HepG2 (cell line): ENCODE results near the gene TOMM40L. TPM values are rescaled to one million over a fixed set of nuclear protein-coding genes. Genes with fewer than 3 reads are reported as not detected.
A peak's percentile ranks its signal among the peaks of the same experiment; 100 is the strongest.

Experiments
- CSRNP1 ChIP-seq: sonication (generic); formaldehyde crosslinking; IDR thresholded peaks from 2 replicates; pipeline ENCODE4 v1.8.1; 2023; ENCODE audit warnings: mild to moderate bottlenecking, missing genetic modification reagents
- GFI1 ChIP-seq: sonication (generic); formaldehyde crosslinking; IDR thresholded peaks from 2 replicates; pipeline ENCODE4 v1.5.0; 2020; ENCODE audit warnings: missing genetic modification reagents, mild to moderate bottlenecking, borderline replicate concordance
- HDAC1 ChIP-seq: sonication (generic); formaldehyde crosslinking; IDR thresholded peaks from 2 replicates; pipeline ENCODE4 v1.5.1; 2020; ENCODE audit warnings: mild to moderate bottlenecking, missing genetic modification reagents
- KAT7 ChIP-seq: IDR thresholded peaks from 2 replicates; pipeline ENCODE4 v1.6.1; 2018; ENCODE audit warnings: borderline replicate concordance, missing compliant biosample characterization
- KDM5A ChIP-seq: fragments of 200-600 bp; sonication (generic); IDR thresholded peaks from 2 replicates; pipeline ENCODE4 v1.7.0; 2018; ENCODE audit warnings: antibody characterized with exemption, mild to moderate bottlenecking, low read length, borderline replicate concordance
- MTERF4 ChIP-seq: sonication (generic); formaldehyde crosslinking; IDR thresholded peaks from 2 replicates; pipeline ENCODE4 v1.8.0; 2023; ENCODE audit warnings: mild to moderate bottlenecking, missing genetic modification reagents
- POLR2G ChIP-seq: fragments of 200-400 bp; formaldehyde crosslinking; IDR thresholded peaks from 2 replicates; pipeline ENCODE4 v1.6.1; 2018; ENCODE audit warnings: mild to moderate bottlenecking, low read depth, low read length, moderate library complexity
- RBM22 ChIP-seq: fragments of 200-400 bp; formaldehyde crosslinking; optimal IDR thresholded peaks from 2 replicates; pipeline ENCODE3; 2017; ENCODE audit warnings: mild to moderate bottlenecking, low read length, moderate library complexity
- SALL2 ChIP-seq: sonication (generic); formaldehyde crosslinking; IDR thresholded peaks from 2 replicates; pipeline ENCODE4 v1.8.1; 2023; ENCODE audit warnings: mild to moderate bottlenecking, missing genetic modification reagents, inconsistent platforms
- SAP130 ChIP-seq: IDR thresholded peaks from 2 replicates; pipeline ENCODE4 v1.6.1; 2016; ENCODE audit warnings: low read depth
- SIX1 ChIP-seq: sonication (generic); formaldehyde crosslinking; IDR thresholded peaks from 2 replicates; pipeline ENCODE4 v1.4.0; 2020; ENCODE audit warnings: missing genetic modification reagents, borderline replicate concordance
- SMAD3 ChIP-seq: sonication (generic); formaldehyde crosslinking; IDR thresholded peaks from 2 replicates; pipeline ENCODE4 v1.4.0; 2020; ENCODE audit warnings: missing genetic modification reagents
- TEAD3 ChIP-seq: optimal IDR thresholded peaks from 2 replicates; pipeline ENCODE3; 2016; ENCODE audit warnings: borderline replicate concordance
- THAP9 ChIP-seq: sonication (generic); formaldehyde crosslinking; IDR thresholded peaks from 2 replicates; pipeline ENCODE4; 2020; ENCODE audit warnings: missing genetic modification reagents, mild to moderate bottlenecking, borderline replicate concordance
- ZNF292 ChIP-seq: sonication (generic); formaldehyde crosslinking; IDR thresholded peaks from 2 replicates; pipeline ENCODE4 v1.8.1; 2022; ENCODE audit warnings: mild to moderate bottlenecking, low read depth, missing genetic modification reagents, borderline replicate concordance
- ZNF33B ChIP-seq: sonication (generic); formaldehyde crosslinking; IDR thresholded peaks from 2 replicates; pipeline ENCODE4 v1.5.1; 2020; ENCODE audit warnings: mild to moderate bottlenecking, missing genetic modification reagents
- ZNF883 ChIP-seq: sonication (generic); formaldehyde crosslinking; IDR thresholded peaks from 2 replicates; pipeline ENCODE4 v1.5.1; 2020; ENCODE audit warnings: mild to moderate bottlenecking, missing genetic modification reagents; ENCODE audit errors: not compliant biosample characterization
- polyA plus RNA-seq, 8 experiments: library from polyadenylated mRNA; depleted of rRNA in 3 of 8; stranded (reverse) in 7 of 8; unstranded in 1 of 8; fragments of >200 nt; fragmentation: Illumina TruSeq in 4 of 8; extraction: Trizol in 4 of 8; gene quantifications; 2 replicates each; pipeline versions ENCODE4 v1.2.1 to v1.2.3, GENCODE V29; 2011 to 2016; ENCODE audit warnings: low read depth in 4 of 8, missing spikeins in 1 of 8, mixed read lengths in 1 of 8; ENCODE audit not compliant: insufficient read depth in 1 of 8
- total RNA-seq, 5 experiments: library from RNA; depleted of rRNA; stranded (reverse); fragments of >200 nt; fragmentation: Illumina TruSeq; extraction: Trizol; gene quantifications; 2 replicates each; pipeline ENCODE4 v1.2.3, GENCODE V29; 2016; ENCODE audit warnings: low read depth in 1 of 5
- TF ChIP-seq, protein P1 (sequence below): sonication (generic); formaldehyde crosslinking; IDR thresholded peaks from 2 replicates; pipeline ENCODE4 v1.4.0; 2020; ENCODE audit warnings: missing genetic modification reagents, low read depth, mild to moderate bottlenecking, borderline replicate concordance
- TF ChIP-seq, protein P2 (sequence below): sonication (generic); formaldehyde crosslinking; IDR thresholded peaks from 2 replicates; pipeline ENCODE4 v1.4.0; 2020; ENCODE audit warnings: mild to moderate bottlenecking, missing genetic modification reagents

Gene TOMM40L
- total and polyA plus RNA-seq, 2 of the 13 experiments (the other 11 are each of a cell fraction or from before 2014, with no cell fraction given), result 14.1 to 26.2 TPM

GRCh38 chr1:161225534-161226319 lies at the start of gene TOMM40L (continued):
- TF ChIP-seq KAT7 (CRISPR knock-in tag) (peak; percentile 31; the same call in 1 of the 2 replicates), KDM5A (peak; percentile 66; the same call in 1 of the 2 replicates), ZNF883 (CRISPR knock-in tag) (peak; percentile 21), CSRNP1 (CRISPR knock-in tag) (no peak), THAP9 (CRISPR knock-in tag) (peak; percentile 81), SIX1 (CRISPR knock-in tag) (no peak), TEAD3 (no peak), RBM22 (peak; percentile 65), ZNF33B (CRISPR knock-in tag) (no peak), POLR2G (peak; percentile 79), SAP130 (peak; percentile 89), HDAC1 (CRISPR knock-in tag) (peak; percentile 66), ZNF292 (CRISPR knock-in tag) (no peak), SMAD3 (CRISPR knock-in tag) (no peak), MTERF4 (CRISPR knock-in tag) (0 out of 2 replicates have a peak, but pooled peaks have one; percentile 31), GFI1 (peak; percentile 10; the same call in 1 of the 2 replicates), SALL2 (CRISPR knock-in tag) (peak; percentile 15; the same call in 1 of the 2 replicates)
- TF ChIP-seq, protein P1, sequence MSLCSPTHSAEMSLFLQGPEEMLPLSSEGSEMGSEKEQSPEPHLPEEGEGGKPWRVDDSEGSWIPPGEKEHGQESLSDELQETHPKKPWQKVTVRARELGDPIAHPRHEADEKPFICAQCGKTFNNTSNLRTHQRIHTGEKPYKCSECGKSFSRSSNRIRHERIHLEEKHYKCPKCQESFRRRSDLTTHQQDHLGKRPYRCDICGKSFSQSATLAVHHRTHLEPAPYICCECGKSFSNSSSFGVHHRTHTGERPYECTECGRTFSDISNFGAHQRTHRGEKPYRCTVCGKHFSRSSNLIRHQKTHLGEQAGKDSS (CRISPR knock-in tag), result 0 out of 2 replicates have a peak, but pooled peaks have one; percentile 13
- TF ChIP-seq, protein P2, sequence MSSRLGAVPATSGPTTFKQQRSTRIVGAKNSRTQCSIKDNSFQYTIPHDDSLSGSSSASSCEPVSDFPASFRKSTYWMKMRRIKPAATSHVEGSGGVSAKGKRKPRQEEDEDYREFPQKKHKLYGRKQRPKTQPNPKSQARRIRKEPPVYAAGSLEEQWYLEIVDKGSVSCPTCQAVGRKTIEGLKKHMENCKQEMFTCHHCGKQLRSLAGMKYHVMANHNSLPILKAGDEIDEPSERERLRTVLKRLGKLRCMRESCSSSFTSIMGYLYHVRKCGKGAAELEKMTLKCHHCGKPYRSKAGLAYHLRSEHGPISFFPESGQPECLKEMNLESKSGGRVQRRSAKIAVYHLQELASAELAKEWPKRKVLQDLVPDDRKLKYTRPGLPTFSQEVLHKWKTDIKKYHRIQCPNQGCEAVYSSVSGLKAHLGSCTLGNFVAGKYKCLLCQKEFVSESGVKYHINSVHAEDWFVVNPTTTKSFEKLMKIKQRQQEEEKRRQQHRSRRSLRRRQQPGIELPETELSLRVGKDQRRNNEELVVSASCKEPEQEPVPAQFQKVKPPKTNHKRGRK (CRISPR knock-in tag), result no peak
